Measurements from ENCODE around the gene VGLL2.
"Not testable (repeated sequence)": the region's sequence is repeated elsewhere in the genome, so short reads cannot be mapped to it uniquely, and the experiment has no call there.

VGLL2 gene

GRCh38 chr6:117265410-117266256 is at the start of gene VGLL2:
VGLL2 (plus strand) TSS chr6:117265558; CDS start chr6:117265764, 206 bp downstream.
- no peak for DNase-seq

- DNase-seq, result no peak
Measured at GRCh38 chr6:117222861-117223260, 42.5 kb upstream of the VGLL2 start.

DNA sequence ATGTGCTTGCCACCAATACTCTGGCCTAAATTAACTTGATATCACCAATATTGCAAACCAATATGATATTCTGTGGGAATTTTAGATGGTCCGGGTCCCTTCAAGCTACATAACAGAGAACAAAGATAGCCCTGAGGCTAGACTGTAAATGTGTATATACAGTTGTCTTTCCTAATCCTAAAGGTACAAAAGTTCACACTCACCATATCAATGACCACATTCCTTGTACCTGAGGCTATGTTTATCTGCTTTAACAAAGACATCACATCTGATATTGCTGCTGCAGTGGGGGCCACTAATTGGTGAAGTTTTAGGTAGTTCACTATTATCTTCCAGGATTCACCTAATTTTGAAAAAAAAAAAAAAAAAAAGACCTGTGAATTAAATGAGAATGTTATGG is 38.6 kb upstream of the VGLL2 start:
- no peak for DNase-seq

- DNase-seq, result no peak
Measured at GRCh38 chr6:117227245-117227962, 38.0 kb upstream of the VGLL2 start.

- DNase-seq, result no peak
Measured at GRCh38 chr6:117228202-117228601, 37.2 kb upstream of the VGLL2 start.

- no peak for DNase-seq
Measured at GRCh38 chr6:117229870-117230269, 35.5 kb upstream of the VGLL2 start.

DNA sequence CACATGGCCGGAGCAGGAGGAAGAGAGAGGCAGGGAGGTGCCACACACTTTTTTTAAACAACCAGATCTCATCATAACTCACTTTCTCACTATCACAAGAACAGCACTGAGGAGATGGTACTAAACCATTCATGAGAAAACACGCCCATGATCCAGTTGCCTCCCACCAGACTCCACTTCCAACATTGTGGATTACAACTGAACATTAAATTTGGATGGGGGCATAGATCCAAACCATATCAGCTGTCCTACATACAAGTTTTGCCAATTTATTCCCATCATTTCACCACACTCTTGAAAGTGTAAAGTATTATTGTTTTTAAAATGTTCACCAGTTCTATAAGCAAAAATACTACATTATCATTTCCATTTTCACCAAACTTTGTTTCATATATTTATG is 33.9 kb upstream of the VGLL2 start:
- DNase-seq, result no peak

DNA sequence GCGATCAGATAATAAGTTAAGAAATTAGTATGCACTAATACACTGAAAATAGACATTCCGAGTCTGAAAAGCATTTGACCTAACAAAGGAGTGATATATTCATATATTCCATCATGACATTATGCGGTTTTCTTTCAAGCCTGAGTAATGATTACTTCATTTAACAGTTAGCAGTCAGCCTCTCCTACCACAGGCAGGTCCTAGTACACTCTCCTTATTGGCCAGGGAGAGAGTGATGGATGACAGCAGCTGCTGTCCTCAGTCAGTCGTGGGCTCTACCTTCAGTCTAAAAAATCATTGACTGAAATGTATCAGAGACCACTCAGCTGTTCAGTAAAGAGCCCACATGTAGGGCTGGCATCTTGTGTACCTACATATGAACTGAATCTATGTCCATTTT is 33.2 kb upstream of the VGLL2 start:
- DNase-seq, result no peak

DNA sequence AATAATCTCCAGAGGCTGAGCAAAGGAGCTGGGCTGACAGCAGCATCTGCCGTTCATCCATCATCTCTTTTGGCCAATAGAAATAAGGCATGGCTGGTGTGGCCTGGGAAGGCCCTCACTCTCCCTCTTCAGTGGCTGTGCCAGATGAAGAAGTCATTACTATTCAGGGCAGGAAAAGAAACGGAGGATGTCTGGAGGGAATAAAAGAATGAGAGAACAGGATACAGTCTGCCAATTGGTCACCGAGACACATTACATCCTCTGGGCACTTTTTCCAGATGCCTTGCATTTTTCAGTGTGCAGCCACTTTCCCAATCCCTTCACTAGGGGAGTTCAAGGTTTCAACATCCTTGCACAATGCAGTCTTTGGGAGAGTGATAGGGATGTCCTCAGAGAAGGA is 32.2 kb upstream of the VGLL2 start:
- no peak for DNase-seq

DNA sequence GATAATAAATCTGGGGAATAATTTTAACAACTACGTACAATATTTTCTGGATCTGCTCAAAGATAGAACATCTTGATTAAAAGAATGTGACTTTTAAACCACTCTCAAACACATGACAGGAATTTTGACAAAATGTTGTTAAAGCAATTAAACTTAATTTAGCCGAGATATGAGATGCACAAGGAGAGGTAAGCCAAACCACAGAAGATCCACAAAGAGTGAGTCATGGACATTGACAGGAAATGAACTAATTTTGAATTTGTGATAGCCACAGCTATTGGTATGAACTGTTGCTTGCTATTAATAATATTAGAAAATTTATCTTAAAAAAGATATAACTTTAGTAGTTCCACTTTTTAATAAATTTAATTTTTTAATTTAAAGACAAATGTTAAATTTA is 27.8 kb upstream of the VGLL2 start:
- DNase-seq, result no peak

DNA sequence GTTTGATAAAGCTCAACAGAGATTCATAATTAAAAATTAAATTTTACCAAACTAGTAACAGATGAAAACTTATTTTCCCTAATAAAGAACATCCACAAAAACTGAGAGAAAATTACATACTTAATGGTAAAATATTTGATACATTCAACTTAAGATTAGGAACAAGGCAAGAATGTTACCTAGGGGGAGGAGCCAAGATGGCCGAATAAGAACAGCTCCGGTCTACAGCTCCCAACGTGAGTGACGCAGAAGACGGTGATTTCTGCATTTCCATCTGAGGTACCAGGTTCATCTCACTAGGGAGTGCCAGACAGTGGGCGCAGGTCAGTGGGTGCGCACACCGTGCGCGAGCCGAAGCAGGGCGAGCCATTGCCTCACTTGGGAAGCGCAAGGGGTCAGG is 20.8 kb upstream of the VGLL2 start:
- not testable (repeated sequence) for DNase-seq

- not testable (repeated sequence) for DNase-seq
Measured at GRCh38 chr6:117244979-117245378, 20.4 kb upstream of the VGLL2 start.

DNA sequence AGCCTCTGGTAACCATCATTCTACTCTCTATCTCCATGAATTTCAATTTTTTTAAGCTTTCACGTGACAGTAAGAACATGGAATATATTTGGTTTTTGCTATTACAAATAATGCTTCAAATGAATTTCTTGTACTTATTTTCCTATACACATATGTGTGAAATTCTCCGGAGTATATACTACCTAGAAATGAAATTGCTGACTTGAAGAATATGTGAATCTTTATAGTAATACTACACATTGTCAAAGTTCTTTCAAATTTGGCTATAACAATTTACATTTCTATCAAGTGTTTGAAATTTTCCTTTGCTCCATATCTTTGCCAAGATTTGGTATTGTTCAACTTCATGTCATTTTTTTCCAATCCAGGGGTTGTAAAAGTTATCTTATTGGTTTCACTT is 11.6 kb upstream of the VGLL2 start:
- DNase-seq, result no peak

DNA sequence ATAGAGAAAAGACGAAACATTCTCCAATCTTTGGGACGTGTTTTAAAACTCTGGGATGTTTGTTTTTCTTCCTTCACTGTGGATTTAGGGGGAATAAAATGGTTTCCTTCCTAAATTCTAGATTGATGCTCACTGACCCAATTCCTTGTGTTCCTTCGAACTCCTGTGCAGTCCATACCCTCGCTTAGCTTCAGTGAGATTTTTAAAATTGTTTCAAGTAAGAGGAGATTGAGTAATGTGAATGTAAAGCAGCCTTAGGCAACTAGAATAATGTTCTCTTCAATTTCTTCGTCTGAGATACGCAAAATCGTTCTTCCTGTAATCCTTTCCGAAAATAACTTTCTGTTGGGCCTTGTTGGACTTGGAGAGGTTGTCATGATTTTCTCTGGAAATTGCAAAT is 2.6 kb upstream of the VGLL2 start:
- no peak for DNase-seq

GRCh38 chr6:117263353-117263927 is 1.9 kb upstream of the VGLL2 start:
- DNase-seq, result no peak

- DNase-seq, result no peak
Measured at GRCh38 chr6:117264369-117264691, 1.0 kb upstream of the VGLL2 start.

DNA sequence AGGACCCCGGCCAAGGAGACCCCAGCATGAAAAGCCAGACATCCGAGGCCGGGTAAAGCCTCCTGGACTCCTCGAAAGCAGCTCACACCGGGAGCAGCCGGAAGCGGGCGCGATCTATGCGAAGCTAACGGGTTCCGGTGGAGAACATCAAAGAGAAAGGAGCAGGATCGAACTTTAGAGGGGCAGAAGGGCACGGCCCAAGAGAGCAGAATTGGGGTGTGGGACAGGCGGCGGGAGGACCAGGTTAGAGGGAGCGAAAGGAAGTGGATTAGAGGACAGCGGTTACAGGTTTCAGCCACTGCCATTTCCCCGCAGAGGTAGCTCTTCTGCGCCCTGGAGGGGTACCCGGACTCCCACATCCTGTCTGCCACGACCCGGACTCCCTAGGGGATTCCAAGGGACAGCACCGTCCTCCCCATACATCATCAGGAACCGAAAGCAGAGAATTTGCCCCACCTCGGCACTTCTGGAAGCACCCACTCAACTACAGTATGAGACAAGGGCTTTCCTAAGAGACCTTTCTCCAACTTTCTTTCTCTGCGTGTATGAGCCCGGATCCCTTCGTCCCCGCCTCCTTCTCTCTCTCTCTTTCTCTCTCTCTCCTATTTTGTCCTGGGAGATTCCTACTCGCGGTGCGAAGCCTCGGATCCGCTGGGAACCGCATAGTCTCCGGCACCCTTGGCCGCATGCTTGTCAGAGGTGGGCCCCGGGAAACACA is 507 bp upstream of the VGLL2 start:
- no peak for DNase-seq

GRCh38 chr6:117266257-117267053 is 1.1 kb downstream of the VGLL2 start:
- no peak for DNase-seq

DNA sequence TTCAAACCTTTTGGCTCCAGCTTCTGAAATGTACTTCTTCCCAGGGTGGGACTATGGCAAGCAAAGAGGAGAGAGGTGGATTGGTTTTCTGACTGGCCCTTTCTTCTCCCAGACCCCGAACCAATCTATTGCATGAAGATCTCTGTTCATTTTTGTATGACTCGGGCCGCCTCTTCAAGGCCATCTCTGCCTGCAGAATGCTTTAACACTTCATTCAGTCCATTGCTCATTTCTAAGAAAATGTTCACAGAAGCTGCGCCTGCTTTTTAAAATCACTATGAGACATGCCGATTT is 1.6 kb downstream of the VGLL2 start:
- DNase-seq, result no peak

GRCh38 chr6:117267766-117268534 is 2.6 kb downstream of the VGLL2 start:
- no peak for DNase-seq

GRCh38 chr6:117268924-117269323 is 3.6 kb downstream of the VGLL2 start:
- DNase-seq, result no peak

DNA sequence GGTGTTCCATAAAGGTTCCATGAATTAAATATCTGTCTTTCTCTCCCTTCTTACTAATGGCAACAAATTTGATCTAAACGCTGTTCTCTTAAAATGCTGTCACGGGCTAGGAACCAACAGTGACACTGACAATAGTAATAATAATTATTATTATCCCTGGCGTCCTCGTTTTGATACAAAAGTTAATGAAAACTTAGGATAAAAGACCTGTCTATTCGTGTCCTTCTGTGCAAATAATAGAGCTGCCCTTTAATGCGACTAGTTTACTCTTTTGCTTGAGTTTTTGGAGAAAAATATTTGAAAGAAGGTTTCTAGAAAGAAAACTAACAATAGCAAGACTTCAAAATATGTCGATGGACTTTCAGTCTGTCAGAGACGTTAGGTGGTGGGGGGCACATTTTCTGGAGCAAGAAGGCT is 4.3 kb downstream of the VGLL2 start:
- no peak for DNase-seq

All from amniotic stem cell (primary cell).